Endodermal cell (in vitro differentiated cells): ENCODE data around the gene SFRP4. TPM values are rescaled to one million over a fixed set of nuclear protein-coding genes. Genes with fewer than 3 reads are reported as not detected.

Experiments
- DNase-seq: peaks from one replicate; pipeline ENCODE4 v3.0.0-alpha.2; 2017
- H3K27ac ChIP-seq: 2 replicates; pipeline ENCODE4 v1.5.1; 2013; ENCODE audit warnings: mild to moderate bottlenecking, low read depth, low read length, moderate library complexity
- H3K27me3 ChIP-seq: 2 replicates; pipeline ENCODE4 v1.6.1; 2013; ENCODE audit warnings: mild to moderate bottlenecking, low read length, moderate library complexity; ENCODE audit not compliant: insufficient read depth, control insufficient read depth, poor library complexity, severe bottlenecking
- H3K36me3 ChIP-seq: 2 replicates; pipeline ENCODE4 v1.7.0; 2013; ENCODE audit warnings: mild to moderate bottlenecking, low read length, moderate library complexity; ENCODE audit not compliant: control insufficient read depth, insufficient read depth
- H3K4me1 ChIP-seq: one replicate; pipeline ENCODE4 v1.7.0; 2013; ENCODE audit warnings: low read length; ENCODE audit not compliant: control insufficient read depth, insufficient read depth
- H3K4me3 ChIP-seq: 2 replicates; pipeline ENCODE4 v1.5.1; 2013; ENCODE audit warnings: mild to moderate bottlenecking, low read length, moderate library complexity
- H3K9ac ChIP-seq: 2 replicates; pipeline ENCODE4 v1.6.1; 2013; ENCODE audit warnings: mild to moderate bottlenecking, low read length, moderate library complexity; ENCODE audit not compliant: poor library complexity, severe bottlenecking; ENCODE audit errors: extremely low read depth
- H3K9me3 ChIP-seq: 2 replicates; pipeline ENCODE4 v1.6.1; 2013; ENCODE audit warnings: mild to moderate bottlenecking, low read length, moderate library complexity; ENCODE audit not compliant: control insufficient read depth
- H3K27ac Mint-ChIP-seq: 2 replicates; pipeline ENCODE4 v1.8.0; 2020; ENCODE audit warnings: mixed read lengths
- H3K27me3 Mint-ChIP-seq: 2 replicates; pipeline ENCODE4 v1.8.0; 2021; ENCODE audit warnings: mild to moderate bottlenecking, mixed read lengths; ENCODE audit not compliant: insufficient read depth
- H3K36me3 Mint-ChIP-seq: 2 replicates; pipeline ENCODE4 v1.8.0; 2020; ENCODE audit warnings: low read depth, mixed read lengths
- H3K4me1 Mint-ChIP-seq: 2 replicates; pipeline ENCODE4 v1.8.0; 2020; ENCODE audit warnings: mixed read lengths
- H3K4me3 Mint-ChIP-seq: 2 replicates; pipeline ENCODE4 v1.8.0; 2020; ENCODE audit warnings: mild to moderate bottlenecking, moderate library complexity, mixed read lengths
- H3K9me3 Mint-ChIP-seq: 2 replicates; pipeline ENCODE4 v1.8.0; 2020; ENCODE audit warnings: mild to moderate bottlenecking, mixed read lengths
- CTCF ChIP-seq: fragments of 200-600 bp; sonication (generic); conservative IDR thresholded peaks from 2 replicates; pipeline ENCODE4 v1.5.0; 2021; ENCODE audit warnings: antibody characterized with exemption, mild to moderate bottlenecking
- WGBS, 2 experiments: methylation state at CpG; one replicate each; pipeline versions ENCODE4 v1.1.5 to v1.1.7; 2013; ENCODE audit warnings: missing lambda C conversion rate in 2 of 2, mixed read lengths in 1 of 2; ENCODE audit not compliant: insufficient coverage in 1 of 2, insufficient read length in 1 of 2; 5-methylcytosine and 5-hydroxymethylcytosine counted together
- total RNA-seq, 2 donors: library from RNA; stranded (reverse); fragmentation: NEBNext Ultra II Directional in 1 of 2; extraction: Animal tissue kit (Norgen Biotek cat#: 25700) in 1 of 2; gene quantifications; 2 replicates in 1 of 2; 3 replicates in 1 of 2; pipeline ENCODE4 v1.2.1, GENCODE V29; 2021

Gene SFRP4
- total RNA-seq, 2 donors from 2014 or later = not detected

DNA sequence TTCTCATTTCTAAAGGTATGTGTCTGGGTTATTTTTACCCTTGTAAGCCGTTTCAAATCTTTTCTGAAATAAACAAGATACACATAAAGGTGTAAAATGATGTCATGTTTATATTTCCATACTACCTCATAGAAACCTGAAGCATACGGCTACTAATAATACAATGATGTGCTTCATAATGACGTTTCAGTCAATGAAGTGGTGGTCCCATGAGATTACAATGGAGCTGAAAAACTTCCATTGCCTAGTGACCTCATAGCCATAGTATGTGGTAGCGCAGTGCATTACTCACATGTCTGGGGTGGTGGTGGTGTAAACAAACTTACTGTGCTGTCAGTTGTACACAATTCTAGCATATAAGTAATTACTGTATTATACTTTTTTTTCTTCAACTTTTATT is 28.7 kb upstream of the SFRP4 start:
- no peak overlapping the region for H3K4me3 Mint-ChIP-seq
- H3K4me3 ChIP-seq = no peak overlapping the region
- no peaks in the 10 kb centered on the region for H3K27me3 ChIP-seq
- H3K9me3 ChIP-seq = no peaks in the 10 kb centered on the region
- no peak overlapping the region for H3K27ac Mint-ChIP-seq
- no peak overlapping the region for H3K27ac ChIP-seq
- no peak for TF ChIP-seq CTCF
- no peak overlapping the region for H3K9ac ChIP-seq
- H3K4me1 ChIP-seq = no peaks in the 10 kb centered on the region
- H3K9me3 Mint-ChIP-seq = no peaks in the 10 kb centered on the region
- 88% methylated on average over 3 of the region's 4 CpGs; no CpG with 5 or more reads in 1 of the 2 experiments for WGBS, 2 experiments
- H3K36me3 ChIP-seq = no peaks in the 10 kb centered on the region
- peaks cover 3% of the 10 kb centered on the region for H3K4me1 Mint-ChIP-seq
- H3K36me3 Mint-ChIP-seq = no peaks in the 10 kb centered on the region
- H3K27me3 Mint-ChIP-seq = no peaks in the 10 kb centered on the region
- no peak for DNase-seq

DNA sequence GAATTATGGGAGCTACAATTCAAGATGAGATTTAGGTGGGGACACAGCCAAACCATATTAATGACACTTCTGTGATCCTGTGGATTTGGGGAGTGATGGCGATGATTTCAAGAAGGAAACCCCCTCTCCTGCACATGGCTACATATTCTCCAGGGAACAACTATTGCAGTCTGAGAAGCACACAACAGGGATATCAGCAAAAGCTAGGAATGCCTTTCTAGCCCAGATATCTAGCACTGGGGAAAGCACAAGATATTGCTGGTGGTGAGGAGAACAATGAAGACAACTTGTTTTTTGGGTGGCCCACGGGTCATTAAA is 28.1 kb upstream of the SFRP4 start:
- 100% methylated on average over 1 to 2 of the region's 2 CpGs for WGBS, 2 experiments
- no peak overlapping the region for H3K27ac Mint-ChIP-seq
- DNase-seq = no peak
- no peak for TF ChIP-seq CTCF
- no peaks in the 10 kb centered on the region for H3K27me3 Mint-ChIP-seq
- Histone ChIP-seq H3K27ac (no peak overlapping the region), H3K4me3 (no peak overlapping the region), H3K36me3 (no peaks in the 10 kb centered on the region), H3K4me1 (no peaks in the 10 kb centered on the region), H3K9ac (no peak overlapping the region), H3K27me3 (no peaks in the 10 kb centered on the region), H3K9me3 (no peaks in the 10 kb centered on the region)
- H3K4me3 Mint-ChIP-seq = no peak overlapping the region
- H3K4me1 Mint-ChIP-seq = peaks cover 3% of the 10 kb centered on the region
- no peaks in the 10 kb centered on the region for H3K36me3 Mint-ChIP-seq
- no peaks in the 10 kb centered on the region for H3K9me3 Mint-ChIP-seq

- 88 to 94% methylated on average over 5 to 8 of the region's 8 CpGs for WGBS, 2 experiments
- Mint-ChIP-seq H3K4me1 (peaks cover 3% of the 10 kb centered on the region), H3K9me3 (no peaks in the 10 kb centered on the region), H3K27ac (no peak overlapping the region), H3K4me3 (no peak overlapping the region), H3K27me3 (no peaks in the 10 kb centered on the region), H3K36me3 (no peaks in the 10 kb centered on the region)
- no peak overlapping the region for H3K9ac ChIP-seq
- no peak overlapping the region for H3K4me3 ChIP-seq
- H3K36me3 ChIP-seq = no peaks in the 10 kb centered on the region
- H3K4me1 ChIP-seq = no peaks in the 10 kb centered on the region
- H3K27ac ChIP-seq = peak overlapping the region; percentile 66
- DNase-seq = no peak
- H3K9me3 ChIP-seq = no peaks in the 10 kb centered on the region
- no peaks in the 10 kb centered on the region for H3K27me3 ChIP-seq
- no peak for TF ChIP-seq CTCF
These were observed 27.5 kb upstream of the SFRP4 start for GRCh38 chr7:37943905-37944736.
